Nucleus accumbens (tissue), 56 donors: ENCODE data around the gene AGFG2.

Experiments used
- DNase-seq, 56 donors: peaks; one replicate each; lab custom pipeline; 2025; lab: John Stamatoyannopoulos, UW

The AGFG2 gene

DNA sequence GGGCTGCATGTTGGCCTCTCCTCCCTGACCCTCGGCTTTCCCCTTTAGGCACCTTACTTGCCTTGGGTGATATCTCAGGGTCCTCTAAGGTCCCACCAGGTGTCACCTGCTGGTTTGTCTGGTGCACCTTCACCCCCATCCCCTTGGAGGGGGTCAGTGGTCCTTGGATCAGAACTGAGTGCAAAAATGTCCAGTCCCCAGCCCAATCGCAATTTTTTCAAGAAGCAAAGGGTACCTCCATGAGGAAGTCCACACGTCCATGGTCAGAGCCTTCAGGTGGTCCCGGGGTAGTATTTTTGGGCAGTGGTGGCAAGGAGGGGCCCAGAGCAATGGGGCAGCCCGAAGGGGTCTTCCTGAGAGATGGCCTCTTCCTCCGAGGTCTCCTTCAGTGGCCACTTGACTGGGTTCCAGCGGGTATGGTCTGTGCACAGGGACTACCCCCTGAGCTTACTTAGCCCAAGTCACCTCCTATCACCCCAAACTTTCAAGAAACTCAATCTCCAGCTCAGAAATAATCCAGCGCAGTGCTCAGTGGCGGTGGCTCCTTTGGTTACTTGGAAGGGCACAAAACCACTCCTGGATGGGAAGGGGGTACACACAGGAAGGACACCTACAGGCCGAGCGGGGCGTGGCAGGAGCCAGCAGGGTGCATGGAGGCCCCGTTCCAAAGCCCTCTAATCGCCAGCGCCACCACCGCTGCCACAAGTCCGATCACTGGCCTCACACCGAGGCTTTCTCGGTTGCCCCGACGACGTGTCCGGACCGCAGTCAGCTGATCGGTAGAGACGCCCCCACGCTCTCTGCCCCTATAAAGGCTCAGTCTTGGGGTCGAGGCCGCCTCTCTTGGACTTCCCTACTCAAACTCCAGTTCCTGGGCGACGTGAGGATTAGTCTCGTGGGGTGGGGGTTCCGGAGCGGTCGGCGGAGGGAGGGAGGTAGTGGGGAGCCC, 30.2 kb downstream of the AGFG2 start:
- DNase-seq = peak in 50 of 56 donors; percentile 16 to 83 (median 62)

DNA sequence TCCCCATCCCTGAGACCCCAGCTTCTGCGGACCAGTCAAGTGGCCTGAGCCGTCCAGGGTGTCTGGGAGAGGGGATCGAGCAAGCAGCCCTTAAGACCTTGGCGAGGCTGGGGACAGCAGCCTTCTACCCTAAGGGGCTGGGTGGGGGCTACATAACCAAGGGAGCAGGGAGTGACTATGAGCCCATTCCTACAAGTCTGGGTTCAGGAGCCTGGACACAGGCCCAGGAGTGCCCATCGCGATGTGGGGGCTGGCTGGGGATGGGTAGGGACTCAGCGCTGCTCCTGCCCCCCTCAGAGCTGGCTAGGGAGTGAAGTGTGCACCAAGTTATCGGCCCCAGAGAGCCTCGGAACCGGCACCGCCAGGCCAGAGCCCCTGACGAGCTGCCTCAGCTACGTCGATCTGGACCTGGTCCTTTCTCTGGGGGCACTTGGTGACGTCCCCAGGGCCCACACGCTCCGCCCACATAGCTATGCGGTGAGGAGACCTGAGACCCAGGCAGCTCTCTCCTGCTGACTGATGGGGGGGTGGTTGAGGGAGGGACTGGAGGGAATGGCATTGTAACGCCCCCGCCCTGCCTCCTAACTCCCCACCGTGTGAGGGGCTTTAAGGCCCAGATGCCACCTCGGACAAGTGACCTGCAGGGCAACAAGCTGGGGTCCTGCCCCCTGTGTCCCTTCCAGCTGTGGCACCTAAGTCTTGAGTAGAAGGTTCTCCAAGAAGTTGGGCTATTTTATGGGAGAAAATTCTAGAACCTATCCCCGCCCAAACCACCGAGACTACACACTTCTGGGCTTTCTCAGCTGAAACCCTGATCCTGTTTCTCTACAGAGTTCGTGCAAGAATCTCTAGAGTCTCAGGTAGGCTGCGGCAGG, 32.2 kb downstream of the AGFG2 start:
- DNase-seq = peak in 1 of 56 donors; percentile 15

DNA sequence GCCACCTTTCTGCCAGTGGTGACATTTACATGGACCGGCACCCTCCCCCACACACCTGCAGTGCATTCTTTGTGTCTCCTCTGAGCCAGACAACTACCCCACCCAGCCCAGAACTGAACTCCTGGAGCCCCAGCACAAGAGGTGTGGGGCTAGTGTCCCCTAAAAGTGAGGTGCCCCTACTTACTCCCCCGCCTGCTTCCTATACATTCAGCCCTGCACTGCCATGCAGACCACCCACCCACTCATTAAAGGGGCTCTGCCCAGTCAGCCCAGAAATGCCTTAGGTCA, 32.8 kb downstream of the AGFG2 start:
- DNase-seq = no peak

DNA sequence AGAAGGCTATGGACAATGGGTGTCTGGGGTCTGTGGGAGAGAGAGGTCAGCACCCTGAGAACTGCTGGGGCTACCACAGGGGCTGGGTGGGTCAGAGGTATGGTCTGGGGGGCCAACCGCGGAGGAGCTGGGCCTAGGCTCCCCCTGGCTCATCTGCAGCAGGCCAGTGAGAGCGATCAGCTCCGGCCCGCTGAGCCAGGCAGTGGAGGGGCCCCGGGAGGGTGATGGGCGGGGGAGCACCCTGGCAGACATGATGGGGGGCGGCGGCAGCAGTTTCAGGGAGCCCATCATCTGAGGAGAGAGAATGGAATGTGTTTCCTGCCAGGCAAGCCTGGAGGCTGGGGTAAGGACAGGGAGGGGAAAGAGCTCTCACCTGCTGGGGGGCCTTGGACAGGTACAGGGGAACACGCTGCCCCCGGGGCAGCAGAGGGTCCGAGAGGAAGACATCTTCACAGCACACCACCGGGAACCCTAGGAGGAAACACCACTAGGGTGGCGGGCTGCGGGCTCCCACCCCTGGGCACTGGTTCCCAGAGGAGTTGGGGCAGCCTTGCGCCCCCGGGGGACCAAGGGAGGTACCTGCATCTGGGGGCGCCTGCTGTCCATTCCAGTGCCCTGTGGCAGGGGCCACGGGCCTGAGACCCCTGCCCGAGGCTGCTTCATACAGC, 33.4 kb downstream of the AGFG2 start:
- no peak for DNase-seq

DNA sequence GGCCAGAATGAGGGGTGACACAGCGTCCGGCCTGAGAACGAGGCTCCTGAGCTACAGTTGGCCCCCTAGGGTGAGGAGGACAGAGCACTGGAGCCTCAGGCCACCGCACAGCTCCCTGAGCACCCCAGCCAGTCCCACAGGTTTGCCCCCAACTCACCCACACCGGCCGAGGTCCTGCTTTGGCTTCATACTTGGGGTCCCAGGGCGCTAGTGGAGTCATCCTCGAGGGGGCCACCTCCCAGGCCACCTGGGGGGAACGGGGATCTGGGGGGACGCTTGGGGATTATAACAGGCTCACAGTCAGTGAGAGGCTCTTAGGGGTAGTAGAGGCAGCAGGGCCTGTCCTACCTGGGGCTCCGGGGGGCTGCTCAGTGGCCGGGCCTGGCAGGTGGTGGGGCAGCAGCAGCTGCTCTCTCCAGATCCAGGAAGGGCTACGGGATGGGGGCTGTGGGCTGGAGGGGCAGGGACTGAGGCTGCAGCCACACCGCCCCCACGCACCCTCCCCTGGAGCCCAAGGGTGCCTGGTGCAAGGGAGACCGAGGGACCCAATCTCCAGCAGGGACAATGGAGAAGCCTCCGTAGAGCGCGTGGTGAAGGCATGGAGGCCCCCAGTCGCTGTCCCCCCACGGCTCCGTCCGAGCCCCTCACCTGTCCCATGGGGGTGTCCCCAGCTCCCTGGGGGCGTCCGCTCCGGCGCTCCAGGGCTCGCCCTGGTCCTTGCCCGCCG, 34.1 kb downstream of the AGFG2 start:
- no peak for DNase-seq

DNA sequence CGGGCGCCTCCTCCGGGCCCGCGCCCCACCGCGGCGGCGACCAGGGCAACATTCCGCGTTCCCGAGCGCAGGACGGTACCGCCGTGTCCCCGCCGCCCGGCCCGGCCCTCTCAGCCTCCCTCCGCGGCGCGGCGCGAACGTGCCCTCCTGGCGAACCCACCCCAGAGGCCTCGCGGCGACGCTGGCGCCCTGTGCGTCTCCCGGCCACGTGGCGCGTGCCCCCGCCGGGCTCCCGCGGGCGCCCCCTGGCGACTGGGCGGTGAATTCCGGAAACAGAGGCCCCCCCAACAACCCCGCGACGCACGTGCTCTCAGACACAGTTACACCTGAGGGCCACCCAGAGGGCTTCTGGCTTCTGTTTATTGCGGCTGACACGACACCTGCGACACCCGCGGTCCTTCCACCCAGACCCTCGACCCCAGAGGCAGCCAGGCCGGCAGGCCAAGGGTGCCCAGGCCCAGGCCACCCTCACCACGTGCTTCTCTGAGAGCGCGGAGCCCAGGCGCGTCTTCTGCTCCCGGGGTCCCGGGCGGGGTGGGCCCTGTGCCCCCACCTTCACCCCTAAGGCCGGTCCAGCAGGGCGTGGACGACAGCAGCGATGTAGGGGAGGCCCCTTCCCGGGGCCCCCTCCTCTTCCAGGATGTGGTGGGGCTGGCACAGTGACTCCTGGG, 34.8 kb downstream of the AGFG2 start, which contains the start of gene SAP25:
SAP25 (minus strand) TSS at position 210 of the 671 bp plus-strand sequence; CDS start at position 52, 158 bp downstream.
- DNase-seq = no peak

DNA sequence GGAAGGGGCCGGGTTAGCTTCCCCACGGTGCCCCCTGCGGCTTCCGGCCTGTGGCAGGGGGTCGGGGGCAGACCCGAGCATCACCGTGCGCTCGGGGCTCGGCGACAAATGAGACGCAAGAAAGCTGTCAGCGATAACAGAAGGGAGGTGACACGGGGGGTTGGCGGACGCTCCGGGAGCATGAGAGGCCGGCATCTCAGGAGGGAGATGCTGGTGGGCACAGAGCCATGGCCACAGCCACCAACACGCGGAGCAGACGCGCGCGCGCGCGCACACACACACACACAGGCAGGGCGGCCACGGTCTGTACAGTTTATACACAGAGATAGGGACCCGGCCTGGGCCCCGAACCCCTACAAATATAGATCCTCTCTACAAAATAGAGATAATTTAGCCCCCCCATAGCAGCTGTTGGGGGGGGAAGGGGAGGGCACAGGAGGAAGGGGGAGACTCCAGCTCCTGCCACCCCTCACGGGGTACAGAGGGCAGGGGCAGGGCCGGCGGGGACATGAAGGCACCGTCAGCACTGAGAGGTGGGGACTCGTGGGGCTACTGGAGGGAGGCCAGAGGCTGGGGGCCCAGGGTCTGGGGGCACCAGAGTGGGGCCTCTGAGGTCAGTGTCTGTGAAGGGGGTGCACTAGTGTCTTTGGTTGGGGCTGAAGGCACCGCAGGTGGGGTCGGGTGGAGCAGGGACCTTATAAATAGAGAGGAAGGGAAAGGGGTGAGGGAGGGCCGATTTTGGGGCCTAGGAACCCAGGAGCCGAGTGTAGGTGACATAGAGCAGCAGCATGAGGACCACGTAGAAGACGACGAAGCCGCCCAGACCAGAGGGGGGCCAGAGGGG, 35.6 kb downstream of the AGFG2 start:
- no peak for DNase-seq

DNA sequence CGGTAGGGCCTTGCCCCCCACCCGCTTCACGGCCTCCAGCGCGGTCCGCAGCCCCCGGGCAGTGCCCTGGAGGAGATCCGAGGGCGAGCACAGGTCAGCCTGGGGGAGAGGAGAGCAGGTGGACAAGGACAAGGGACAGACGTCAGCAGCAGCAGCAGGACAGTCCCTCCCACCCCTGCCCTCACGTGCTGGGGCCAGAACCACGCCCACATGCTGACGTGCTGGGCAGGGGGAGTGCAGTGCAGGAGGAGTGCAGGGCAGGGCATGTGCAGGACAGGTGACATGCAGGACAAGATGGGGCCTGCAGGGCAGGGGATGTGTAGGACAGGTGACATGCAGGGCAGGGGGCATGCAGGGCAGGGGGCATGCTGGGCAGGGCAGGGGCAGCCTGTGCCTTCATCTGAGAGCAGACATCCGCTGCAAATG, 36.2 kb downstream of the AGFG2 start:
- no peak for DNase-seq

DNA sequence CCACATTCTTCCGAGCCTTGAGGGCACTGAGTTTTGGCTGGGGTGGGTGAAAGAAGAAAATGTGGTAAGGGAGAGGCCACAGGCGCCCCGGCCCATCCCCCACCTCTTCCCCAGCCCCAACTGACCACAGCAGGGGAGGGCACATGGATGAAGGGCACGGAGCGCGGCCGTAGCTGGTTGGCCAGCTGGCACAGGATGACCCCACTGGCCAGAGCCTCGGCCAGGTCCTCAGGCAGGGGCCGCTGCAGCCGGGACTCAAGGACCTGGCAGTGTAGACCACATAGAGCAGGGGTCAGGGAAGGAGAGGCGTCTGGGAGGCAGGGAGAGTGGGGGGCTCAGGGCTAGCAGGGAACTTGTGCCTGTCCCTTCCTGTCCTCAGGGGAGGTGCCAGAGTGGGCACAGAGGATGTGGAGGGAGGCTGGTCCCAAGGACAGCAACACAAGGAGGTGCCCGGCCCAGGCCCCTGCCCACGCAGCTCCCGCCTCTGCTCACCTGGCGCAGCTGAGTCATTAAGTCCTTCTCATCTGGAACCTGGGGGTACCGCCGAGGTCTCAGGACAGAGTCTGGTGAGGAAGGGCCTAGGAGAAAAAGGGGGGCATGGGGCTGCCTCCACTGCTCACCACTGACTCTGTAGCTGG, 36.9 kb downstream of the AGFG2 start:
- DNase-seq = peak in 1 of 56 donors; percentile 16

DNA sequence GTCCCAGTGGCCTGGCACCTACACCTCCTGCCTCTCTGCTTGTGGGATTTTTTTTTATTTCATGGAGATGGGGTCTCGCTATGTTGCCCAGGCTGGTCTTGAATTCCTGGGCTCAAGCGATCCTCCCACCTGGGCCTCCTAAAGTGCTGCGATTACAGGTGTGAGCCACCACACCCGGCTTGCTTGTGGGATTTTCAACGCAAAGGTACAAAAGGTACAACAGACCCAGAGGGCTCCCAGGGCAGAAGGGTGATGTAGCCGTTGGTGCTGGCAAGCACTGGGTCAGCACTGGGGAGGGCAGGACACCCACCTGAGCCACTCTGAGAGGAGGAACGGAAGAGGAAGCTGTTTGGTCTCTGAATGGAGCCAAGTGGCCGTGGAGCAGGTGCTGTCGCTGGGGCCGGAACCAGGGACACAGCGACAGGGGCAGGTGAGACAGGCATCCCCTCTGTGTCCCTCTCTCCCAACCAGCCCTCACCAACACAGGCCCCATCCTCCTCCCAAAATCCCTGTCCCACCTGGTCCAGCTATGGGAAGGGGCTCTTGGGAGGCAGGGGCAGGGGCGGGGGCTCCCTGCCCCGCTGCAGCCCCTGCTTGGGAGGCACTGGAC, 37.5 kb downstream of the AGFG2 start:
- DNase-seq = no peak

DNA sequence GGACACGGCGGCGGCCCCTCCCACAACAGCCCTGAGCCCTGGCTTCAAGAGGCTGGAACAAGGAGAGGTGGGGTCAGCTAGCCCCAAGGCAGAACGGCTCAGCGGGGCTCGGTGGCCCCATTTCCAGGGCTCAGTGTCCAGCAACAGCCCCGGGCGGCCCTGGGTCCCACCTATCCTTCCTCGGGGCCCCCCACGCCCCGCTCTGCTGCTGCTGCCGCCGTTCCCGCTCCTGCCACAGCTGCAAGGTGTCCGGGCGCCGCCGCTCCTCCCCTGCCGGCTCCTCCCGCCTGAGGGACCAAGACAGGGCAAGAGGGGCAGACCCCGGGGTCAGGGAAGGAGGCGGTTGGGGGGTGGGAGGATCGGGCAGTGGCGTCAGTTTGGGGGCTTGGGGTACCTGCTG, 38.1 kb downstream of the AGFG2 start:
- no peak for DNase-seq

DNA sequence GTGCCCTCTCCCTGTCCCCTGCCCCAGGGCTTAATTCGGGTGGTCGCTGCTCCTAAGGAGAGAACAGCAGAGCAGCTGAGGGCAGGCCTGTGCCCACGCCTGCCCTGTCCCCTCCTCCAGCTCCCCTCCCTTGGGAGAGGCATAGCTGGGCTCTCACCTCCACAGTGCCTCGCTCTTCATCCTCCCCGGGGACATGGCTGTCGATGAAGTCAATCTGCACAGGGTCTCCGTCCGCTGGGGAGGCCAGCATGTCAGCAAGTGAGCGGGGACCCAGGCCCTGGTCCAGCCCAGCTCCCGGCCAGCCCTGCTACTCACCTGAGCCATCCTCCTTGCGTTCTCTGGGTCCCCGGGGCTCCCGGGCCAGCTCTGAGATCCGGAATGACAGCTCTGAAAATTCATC, 38.5 kb downstream of the AGFG2 start:
- no peak for DNase-seq

DNA sequence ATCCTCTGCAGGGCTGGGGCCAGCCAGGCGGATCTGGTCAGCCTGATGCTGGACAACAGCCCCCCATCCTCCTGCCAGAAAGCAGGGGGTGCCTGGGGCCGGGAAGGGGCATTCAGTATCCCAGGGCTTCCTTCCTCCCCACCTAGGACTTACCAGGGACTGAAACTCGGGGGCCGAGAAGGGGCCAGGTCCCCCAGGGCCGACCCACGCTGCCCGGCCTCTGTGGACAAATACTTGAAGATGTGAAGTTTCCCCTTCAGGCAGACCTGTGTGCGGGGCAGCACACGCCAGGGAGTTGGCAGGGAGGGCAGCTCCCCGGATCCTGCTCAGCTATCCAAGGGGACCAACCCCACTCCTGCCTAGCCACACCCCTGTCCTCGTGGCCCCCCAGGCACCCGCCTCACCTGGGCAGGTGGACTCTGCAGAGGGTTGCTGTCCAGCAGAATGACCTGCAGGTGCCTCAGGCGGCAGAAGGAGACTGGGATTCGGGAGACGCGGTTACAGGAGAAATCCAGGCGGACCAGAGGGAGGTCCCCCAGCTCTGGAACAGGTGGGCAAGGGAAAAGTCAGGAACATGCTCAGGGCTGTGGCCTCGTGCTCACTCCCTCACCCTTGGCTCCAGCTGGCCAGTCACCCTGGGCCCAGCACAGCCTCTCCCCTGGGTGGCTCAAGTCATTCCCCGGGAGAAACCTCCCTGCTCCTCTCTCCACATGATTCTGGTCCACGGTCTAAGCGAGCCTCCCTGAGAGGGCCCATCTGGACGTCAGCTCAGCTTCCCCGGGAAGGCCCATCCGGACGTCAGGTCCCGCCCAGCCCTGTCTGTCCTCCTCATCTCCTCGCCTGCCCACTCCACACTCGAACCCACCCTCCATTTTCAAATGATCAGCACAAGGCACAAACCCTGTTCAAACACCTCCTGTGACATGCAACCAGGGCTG, 39.5 kb downstream of the AGFG2 start:
- no peak for DNase-seq

DNA sequence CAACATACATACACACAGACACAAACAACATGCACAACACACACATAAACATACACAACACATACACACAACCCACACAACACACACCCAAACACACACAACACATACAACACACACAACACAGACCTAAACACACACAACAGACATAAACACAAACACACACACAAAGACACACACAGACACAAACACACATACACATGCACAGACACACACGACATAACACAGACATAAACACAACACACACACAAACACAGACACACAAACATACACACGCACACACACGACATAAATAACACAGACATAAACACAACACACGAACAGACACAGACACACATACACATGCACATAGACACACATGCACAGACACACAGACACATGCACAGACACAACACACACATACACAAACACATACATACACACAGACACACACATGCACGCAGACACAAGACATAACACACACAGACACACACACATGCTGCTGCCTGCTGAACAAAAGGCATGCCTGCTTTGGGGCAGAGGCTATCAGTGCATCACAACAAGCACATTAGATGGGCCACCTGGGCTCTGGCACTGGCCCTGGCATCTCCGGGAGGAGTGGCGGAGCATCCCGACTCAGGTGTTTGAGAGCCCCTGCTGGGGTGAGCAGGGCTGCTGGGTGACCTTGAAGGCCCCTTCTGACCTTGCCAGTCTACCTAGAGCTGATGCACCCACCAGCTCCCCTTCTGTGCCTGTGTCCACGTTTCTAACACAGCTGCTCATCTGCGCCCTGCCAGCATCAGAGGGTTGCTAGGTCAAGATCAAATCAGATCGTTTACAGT, 41.7 kb downstream of the AGFG2 start:
- DNase-seq = no peak

DNA sequence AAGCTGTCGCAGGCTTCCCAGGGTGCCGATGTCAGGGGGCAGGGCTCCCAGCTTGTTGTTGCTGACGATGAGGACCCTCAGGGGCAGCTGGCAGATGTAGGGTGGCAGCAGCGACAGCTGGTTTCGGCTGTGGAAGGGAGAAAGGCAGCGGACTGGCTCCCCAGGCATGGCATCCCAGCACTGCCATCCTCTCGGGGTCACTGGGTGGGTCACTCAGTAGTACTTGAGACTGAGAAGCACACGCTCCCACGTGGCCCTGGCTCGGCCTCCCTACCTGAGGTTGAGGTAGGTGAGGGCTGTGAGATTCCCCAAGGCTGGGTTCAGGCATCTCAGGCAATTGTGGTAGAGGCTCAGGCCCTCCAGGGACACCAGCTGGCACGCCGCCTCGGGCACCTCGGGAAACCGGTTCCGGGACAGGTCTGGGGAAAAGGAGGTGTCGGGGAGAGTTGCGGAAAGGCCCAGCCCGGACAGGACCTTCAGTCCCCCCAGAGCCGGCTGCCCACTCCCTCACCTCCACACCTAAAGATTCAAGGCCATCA, 43.1 kb downstream of the AGFG2 start:
- no peak for DNase-seq
